Embryonic facial prominence (tissue), 1 donor: ENCODE measurements around the gene ANGPTL4.
"Not testable (repeated sequence)": the region's sequence is repeated elsewhere in the genome, so short reads cannot be mapped to it uniquely, and the experiment has no call there.

Experiments
- DNase-seq: peaks from one replicate; pipeline ENCODE4 v3.0.0-alpha.2; 2016; ENCODE audit errors: extremely low spot score

Gene ANGPTL4

DNA sequence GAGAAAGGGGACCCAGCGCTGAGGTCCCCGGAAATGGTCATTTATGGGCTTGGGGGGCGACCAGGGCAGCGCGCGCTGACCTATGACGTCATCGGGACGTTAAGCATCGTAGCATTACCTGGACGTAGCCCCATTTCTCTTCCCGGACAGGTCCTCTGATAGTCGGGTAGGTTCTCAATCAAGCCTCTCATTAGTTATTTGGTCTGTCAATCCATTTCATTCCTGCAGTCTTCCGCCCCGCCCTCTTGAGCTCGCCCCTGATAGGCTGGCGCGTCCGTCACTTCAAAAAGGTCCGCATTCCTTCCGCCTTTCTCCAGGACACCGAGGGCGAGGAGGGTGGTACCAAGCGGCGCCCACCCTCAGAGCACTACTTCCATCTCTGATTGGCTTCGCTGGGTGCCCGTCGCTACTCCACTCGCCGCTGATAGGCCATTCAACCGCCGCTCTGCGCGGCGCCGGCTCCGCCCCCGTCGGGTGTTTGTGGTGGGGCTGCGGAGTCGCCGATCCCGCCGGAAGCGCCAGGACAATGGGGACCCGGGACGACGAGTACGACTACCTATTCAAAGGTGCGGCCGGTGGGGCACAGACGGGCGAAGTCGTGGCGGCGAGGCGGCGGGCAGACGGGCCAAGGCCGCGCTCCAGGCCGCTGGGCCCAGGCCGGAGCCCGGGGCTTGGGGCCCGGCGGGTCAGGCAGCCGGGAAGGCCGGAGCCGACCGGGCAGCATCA, 26.1 kb downstream of the ANGPTL4 start, which contains the start of gene RAB11B:
TSS of gene RAB11B (plus strand) at position 470 of the 726 bp plus-strand sequence. CDS start at position 527, 57 bp downstream.
- DNase-seq: peak; percentile 100

GRCh38 chr19:8390617-8390981, 26.6 kb downstream of the ANGPTL4 start:
- peak; percentile 84 for DNase-seq

GRCh38 chr19:8391198-8392016, 27.5 kb downstream of the ANGPTL4 start:
- no peak for DNase-seq

DNA sequence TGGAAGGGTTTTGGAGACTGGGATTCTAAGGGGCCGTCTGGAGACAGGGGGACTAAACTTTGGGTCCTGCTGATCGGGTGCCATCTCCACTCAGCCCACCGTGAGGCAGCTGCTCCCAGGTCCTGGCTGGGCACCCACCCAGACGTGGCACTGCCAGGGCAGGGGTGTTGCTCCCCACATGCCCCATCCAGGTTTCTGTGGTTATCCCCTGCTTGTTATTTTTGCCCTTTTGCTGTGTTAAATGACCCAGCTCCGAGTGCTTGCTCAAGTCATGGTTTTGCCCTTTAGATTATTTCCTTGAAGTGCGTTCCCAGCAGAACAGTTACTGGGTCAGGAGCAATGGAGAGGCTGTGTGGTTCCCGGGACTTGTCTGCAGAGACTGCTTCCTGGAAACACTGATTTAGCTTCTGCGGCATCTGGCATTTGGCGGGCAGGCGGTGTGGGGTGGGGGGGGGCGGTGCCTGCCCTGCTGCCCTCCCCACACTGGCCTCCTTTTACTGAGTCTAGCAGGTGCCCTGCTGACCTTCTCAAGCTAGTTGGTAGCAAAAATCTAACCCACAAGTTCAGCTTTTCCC, 28.1 kb downstream of the ANGPTL4 start:
- DNase-seq: no peak

GRCh38 chr19:8393192-8393870, 29.4 kb downstream of the ANGPTL4 start:
- DNase-seq: no peak

GRCh38 chr19:8393871-8394250, 29.9 kb downstream of the ANGPTL4 start:
- no peak for DNase-seq

GRCh38 chr19:8395621-8396082, 31.7 kb downstream of the ANGPTL4 start:
- DNase-seq: no peak

DNA sequence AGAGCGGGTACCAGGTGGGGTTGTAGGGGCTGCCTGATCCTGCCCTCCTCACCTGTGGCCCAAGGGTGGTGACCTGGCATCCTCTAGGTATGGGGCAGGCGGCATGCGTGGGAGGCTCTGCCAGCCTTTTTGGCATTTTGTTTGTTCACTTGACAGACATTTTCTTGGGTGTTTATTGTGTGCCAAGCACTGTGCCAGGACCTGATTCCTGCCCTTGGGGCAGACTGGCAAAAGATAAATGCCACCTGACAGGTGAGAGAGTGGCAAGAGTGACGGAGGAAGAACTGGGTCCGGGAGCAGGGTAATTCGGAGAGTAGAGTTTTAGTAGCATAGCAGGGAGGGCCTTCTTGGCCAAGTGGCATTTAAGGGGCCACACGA, 32.2 kb downstream of the ANGPTL4 start:
- no peak for DNase-seq

- DNase-seq: no peak
Measured at GRCh38 chr19:8396563-8397203, 32.7 kb downstream of the ANGPTL4 start.

- DNase-seq: no peak
Measured at GRCh38 chr19:8397271-8397670, 33.3 kb downstream of the ANGPTL4 start.

DNA sequence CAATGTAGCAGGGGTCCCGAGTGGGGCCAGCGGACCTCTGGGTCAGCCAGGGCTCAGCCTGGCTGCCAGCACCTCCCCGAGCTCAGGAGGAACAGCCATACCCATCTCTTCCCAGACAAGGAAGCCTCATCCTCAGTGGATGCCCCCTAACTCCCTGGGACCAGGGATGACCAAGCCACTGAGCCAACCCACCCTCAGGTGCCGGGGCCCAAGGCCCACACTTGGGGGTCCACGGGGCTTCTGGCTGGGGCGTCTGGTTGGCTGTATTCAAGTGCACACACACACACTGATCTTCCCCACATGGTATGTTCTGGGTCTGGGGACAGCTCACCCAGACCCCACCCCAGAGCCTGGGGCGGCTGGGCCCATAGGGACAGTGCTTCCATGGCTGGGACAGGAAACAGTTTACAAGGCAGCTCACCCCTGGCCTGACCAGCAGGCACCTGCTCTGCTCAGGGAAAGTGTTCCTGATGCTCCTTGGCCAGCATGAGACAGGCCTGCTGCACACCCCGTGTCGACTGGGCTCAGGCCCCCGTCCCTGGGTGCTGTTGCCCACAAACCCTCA, 33.9 kb downstream of the ANGPTL4 start:
- DNase-seq: no peak

- DNase-seq: no peak
Measured at GRCh38 chr19:8398311-8398771, 34.4 kb downstream of the ANGPTL4 start.

- no peak for DNase-seq
Measured at GRCh38 chr19:8399681-8400188, 35.8 kb downstream of the ANGPTL4 start.

DNA sequence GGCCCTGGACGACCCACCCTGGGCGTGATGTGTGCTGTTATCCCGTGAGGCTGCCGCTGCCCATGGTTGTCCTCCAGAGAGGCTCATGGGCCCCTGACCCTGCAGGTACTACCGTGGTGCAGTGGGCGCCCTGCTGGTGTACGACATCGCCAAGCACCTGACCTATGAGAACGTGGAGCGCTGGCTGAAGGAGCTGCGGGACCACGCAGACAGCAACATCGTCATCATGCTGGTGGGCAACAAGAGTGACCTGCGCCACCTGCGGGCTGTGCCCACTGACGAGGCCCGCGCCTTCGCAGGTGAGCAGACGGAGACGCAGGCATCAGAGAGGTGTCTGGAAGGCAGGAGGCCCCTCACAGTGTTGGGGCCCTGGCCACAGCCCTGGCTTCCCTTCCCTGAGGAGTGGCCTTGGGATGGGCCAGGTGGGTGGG, 38.0 kb downstream of the ANGPTL4 start:
- no peak for DNase-seq

DNA sequence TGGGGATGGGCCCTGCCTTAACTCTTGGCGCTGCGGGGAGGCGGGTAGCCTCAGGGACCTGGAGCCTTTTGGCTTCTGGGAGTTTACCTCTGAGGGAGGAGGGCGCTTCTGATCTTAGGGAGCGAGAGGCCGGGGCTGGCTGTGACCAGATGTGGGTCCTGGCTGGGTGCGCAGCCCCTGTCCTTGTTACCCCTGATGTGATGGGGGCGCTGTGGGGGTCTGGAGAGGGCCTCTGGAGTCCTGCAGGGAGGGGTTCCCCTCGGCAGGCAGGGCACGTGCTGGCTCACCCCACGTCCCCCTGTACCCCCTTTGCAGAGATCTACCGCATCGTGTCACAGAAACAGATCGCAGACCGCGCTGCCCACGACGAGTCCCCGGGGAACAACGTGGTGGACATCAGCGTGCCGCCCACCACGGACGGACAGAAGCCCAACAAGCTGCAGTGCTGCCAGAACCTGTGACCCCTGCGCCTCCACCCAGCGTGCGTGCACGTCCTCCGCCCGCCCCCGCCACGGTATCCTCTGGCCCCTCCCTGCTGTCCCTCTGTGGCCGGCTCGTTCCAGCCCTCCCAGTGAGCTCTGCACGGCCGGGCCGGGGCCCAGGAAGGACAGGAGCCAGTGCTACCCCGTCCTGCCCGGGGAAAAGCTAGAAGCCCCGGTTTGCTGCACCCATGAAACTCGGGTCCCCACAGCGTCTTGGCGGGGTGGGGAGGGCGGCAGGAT, 39.3 kb downstream of the ANGPTL4 start:
- DNase-seq: no peak

DNA sequence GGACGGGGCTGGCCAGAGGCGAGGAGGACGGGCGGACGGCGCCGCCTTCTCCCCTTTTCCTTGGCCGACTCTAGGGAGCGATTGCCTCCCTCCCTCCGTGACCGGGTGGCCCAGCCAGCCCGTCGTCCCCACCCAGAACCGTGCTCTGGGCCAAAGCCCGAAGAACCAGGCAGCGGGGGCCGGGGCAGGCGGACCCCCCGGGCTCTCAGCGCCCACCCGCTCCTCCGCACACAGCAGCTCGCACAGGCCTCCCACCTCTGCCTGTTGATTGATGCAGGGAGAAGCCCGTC, 39.8 kb downstream of the ANGPTL4 start:
- DNase-seq: no peak

DNA sequence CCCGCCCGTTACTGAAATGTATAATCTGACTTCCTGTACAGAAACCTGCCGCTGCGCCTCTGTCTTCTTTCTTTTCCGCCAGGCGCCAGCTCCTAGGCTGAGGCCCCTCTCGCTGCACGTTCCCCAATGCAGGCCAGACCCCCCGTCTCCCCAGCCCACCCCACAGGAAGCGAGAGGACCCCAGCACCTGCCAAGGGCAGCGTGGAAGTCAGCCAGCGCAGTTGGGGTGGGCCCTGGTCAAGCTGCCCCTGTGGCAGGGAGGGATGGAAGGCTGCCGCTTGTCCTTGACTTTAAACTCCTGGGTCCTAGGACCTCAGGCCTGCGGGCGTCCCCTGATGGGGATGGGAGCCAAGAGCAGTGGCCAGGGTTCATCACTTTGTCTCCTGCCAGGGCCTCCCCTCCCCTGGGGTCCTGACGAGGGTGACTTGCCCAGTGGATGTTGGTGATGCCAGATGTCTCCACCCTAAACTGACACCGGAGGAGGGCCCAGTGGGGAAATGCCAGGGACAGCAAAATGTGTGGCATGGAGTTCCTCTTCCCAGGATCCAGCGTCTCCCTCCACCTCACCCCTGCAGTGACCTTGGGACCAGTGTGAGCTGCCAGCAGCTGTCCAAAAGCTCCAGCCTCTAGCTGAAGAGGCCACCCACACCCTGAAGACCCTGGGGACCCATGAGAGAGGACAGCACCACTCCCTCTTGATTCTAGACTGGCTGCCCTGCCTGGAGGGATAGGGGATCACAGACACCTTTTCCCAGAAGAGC, 40.6 kb downstream of the ANGPTL4 start:
- no peak for DNase-seq

DNA sequence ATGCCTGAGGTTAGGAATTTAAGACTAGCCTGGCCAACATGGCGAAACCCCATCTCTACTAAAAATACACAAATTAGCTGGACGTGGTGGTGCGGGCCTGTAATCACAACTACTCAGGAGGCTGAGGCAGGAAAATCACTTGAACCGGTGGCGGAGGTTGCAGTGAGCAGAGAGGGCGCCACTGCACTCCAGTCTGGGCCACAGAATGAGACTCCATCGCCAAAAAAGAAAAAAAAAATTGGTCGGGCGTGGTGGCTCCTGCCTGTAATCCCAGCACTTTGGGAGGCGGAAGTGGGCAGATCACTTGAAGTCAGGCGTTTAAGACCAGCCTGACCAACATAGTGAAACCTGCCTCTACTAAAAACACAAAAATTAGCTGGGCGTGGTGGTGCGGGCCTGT, 46.8 kb downstream of the ANGPTL4 start:
- DNase-seq: not testable (repeated sequence)

DNA sequence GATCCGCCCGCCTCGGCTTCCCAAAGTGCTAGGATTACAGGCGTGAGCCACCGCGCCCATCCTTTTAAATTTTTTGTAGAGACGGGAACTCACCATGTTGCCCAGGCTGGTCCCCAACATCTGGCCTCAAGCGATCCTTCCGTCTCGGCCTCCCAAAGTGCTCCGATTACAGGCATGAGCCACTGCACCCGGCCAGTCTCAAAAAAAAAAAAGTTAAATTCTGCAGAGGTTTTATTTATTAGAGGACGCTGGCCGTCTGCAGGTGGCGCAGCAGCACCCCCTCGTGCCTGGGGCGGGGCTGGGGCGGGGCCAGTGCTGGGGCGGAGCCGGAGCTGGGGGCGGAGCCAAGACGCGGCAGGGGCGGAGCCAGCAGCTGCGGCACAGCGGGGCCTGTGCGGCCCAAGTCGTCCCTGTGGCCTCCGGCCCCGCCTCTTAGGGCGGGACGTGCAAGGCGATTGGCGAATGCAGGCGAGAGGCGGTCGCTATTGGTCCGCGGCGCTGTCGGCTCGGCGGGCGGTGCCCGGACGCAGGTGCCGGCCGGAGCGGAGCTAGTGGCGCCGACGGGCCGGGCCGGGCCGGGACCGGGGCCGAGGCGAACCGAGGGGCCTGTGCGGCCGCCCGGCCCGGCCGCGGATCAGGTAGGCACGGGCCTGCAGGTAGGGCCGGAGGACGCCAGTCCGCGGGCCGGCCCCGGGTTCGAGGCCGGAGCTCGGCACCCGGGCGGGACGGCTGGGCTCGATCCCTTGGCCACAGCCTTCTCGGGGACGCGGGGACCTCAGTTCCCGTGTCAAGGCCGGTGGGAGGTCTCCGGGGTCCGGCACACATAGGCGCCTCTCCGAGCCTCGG, 49.1 kb downstream of the ANGPTL4 start, which contains the start of gene MARCHF2:
TSS of gene MARCHF2 (plus strand) at position 523 of the 846 bp plus-strand sequence. CDS start 8,536 bp downstream, outside the sequence.
- peak; percentile 86 for DNase-seq
